ENCODE results near the gene SELENOK. TPM values are rescaled to one million over a fixed set of nuclear protein-coding genes. Genes with fewer than 3 reads are reported as not detected.

SELENOK gene
- total and polyA plus RNA-seq, 2 of the 13 experiments (the other 11 are each of a cell fraction or from before 2014, with no cell fraction given), result 67.0 to 81.0 TPM

DNA sequence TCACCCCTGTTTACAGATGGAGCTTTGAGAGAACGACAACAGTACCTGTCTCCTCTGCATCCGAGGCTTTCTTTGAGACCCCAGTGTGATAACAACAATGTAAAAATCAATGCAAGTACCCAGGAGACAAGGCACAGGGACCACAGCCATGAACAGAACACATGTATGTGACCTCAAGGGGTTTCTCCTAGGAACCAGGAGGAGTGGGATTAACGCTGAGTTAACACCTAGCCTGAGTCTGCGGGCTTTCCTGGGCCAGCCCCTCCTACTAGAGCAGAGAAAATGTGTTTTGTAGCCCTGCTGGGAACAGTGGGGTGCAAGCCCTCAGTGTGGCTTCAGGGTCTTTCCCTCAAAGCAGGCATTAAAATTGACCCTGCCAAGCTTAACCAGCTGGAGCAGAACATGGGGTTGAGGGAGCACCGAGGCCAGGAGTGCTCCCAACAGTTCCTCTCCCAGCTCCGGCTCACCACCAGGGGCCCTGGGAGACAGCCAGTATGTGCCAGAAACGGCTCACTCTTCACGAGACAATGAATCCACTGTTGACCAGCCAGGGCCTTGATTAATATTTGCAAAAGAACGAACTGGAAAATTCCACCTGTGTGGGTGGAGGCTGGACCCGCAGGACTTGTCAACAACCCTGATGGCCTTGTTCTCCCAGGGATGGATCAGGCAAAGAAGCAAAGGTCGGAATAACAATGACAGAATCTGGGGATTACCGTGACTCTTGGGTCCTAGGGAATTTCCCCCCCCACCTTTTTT, 49.0 kb downstream of the SELENOK start (continued):
- TF ChIP-seq RFX3 (CRISPR knock-in tag; IDR thresholded peaks at IDR 0.05) (no peak), PCBP2 (optimal IDR thresholded peaks at IDR 0.05; ENCODE audit: low read depth, low read length, poor library complexity, severe bottlenecking) (no peak), TCF12 (IDR thresholded peaks at IDR 0.05) (no peak), TCF12 (CRISPR knock-in tag; IDR thresholded peaks at IDR 0.05) (peak; percentile 74; the same call in 1 of the 2 replicates), BORCS8-MEF2B (CRISPR knock-in tag; IDR thresholded peaks at IDR 0.05) (peak; percentile 19; the same call in 1 of the 2 replicates), ZNF674 (CRISPR knock-in tag; IDR thresholded peaks at IDR 0.05; ENCODE audit: low read depth) (no peak), BHLHE40 (IDR thresholded peaks at IDR 0.05; ENCODE audit: low read length) (peak; percentile 59; the same call in 1 of the 2 replicates), FUBP1 (CRISPR knock-in tag; IDR thresholded peaks at IDR 0.05; ENCODE audit: borderline replicate concordance) (no peak), RBFOX2 (IDR thresholded peaks at IDR 0.05; ENCODE audit: low read depth, low read length) (0 out of 2 replicates have a peak, but pooled peaks have one; percentile 15), TCF7 (IDR thresholded peaks at IDR 0.05; ENCODE audit: low read depth) (peak; percentile 32; the same call in 1 of the 2 replicates), ZEB1 (IDR thresholded peaks at IDR 0.05; ENCODE audit: insufficient replicate concordance, low read depth) (no peak), CEBPG (CRISPR knock-in tag; IDR thresholded peaks at IDR 0.05) (peak; percentile 59), HOXA5 (CRISPR knock-in tag; IDR thresholded peaks at IDR 0.05) (peak; percentile 93), ZNF704 (CRISPR knock-in tag; IDR thresholded peaks at IDR 0.05; ENCODE audit: borderline replicate concordance) (no peak), TBX2 (CRISPR knock-in tag; IDR thresholded peaks at IDR 0.05; ENCODE audit: borderline replicate concordance) (peak; percentile 43; the same call in 1 of the 2 replicates), IRF9 (CRISPR knock-in tag; IDR thresholded peaks at IDR 0.05; ENCODE audit: borderline replicate concordance) (peak; percentile 91), SMAD1 (CRISPR knock-in tag; IDR thresholded peaks at IDR 0.05; ENCODE audit: borderline replicate concordance, low read depth) (0 out of 2 replicates have a peak, but pooled peaks have one; percentile 59), ZNF232 (CRISPR knock-in tag; IDR thresholded peaks at IDR 0.05; ENCODE audit: borderline replicate concordance) (peak; percentile 89; the same call in 1 of the 2 replicates), JDP2 (CRISPR knock-in tag; IDR thresholded peaks at IDR 0.05; ENCODE audit: borderline replicate concordance) (no peak), SP140L (CRISPR knock-in tag; IDR thresholded peaks at IDR 0.05; ENCODE audit: borderline replicate concordance) (no peak)
- TF ChIP-seq, protein P1, sequence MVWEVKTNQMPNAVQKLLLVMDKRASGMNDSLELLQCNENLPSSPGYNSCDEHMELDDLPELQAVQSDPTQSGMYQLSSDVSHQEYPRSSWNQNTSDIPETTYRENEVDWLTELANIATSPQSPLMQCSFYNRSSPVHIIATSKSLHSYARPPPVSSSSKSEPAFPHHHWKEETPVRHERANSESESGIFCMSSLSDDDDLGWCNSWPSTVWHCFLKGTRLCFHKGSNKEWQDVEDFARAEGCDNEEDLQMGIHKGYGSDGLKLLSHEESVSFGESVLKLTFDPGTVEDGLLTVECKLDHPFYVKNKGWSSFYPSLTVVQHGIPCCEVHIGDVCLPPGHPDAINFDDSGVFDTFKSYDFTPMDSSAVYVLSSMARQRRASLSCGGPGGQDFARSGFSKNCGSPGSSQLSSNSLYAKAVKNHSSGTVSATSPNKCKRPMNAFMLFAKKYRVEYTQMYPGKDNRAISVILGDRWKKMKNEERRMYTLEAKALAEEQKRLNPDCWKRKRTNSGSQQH (CRISPR knock-in tag; IDR thresholded peaks at IDR 0.05; ENCODE audit: low read depth), result 0 out of 2 replicates have a peak, but pooled peaks have one; percentile 64
- TF ChIP-seq, protein P2, sequence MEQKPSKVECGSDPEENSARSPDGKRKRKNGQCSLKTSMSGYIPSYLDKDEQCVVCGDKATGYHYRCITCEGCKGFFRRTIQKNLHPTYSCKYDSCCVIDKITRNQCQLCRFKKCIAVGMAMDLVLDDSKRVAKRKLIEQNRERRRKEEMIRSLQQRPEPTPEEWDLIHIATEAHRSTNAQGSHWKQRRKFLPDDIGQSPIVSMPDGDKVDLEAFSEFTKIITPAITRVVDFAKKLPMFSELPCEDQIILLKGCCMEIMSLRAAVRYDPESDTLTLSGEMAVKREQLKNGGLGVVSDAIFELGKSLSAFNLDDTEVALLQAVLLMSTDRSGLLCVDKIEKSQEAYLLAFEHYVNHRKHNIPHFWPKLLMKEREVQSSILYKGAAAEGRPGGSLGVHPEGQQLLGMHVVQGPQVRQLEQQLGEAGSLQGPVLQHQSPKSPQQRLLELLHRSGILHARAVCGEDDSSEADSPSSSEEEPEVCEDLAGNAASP (CRISPR knock-in tag; IDR thresholded peaks at IDR 0.05; ENCODE audit: borderline replicate concordance), result peak; percentile 55; the same call in 1 of the 2 replicates
